OCI-LY7 (cell line): ENCODE results near the gene ACE. TPM values are rescaled to one million over a fixed set of nuclear protein-coding genes. Genes with fewer than 3 reads are reported as not detected.

Experiments
- BruUV-seq: library from RNA; stranded (reverse); fragments of 400-500 nt; replicated peaks from 2 replicates; lab custom pipeline; 2021; lab: Mats Ljungman, UMichigan
- CTCF ChIA-PET: fragments of 300-600 bp; sonication (Branson Sonifier 250); formaldehyde crosslinking; loops from one replicate; lab custom pipeline; 2022; ENCODE audit warnings: antibody characterized with exemption; ENCODE audit not compliant: unreplicated experiment; lab: Charles Lee
- POLR2A ChIA-PET: fragments of 300-600 bp; sonication (Branson Sonifier 250); formaldehyde crosslinking; loops from one replicate; lab custom pipeline; 2022; ENCODE audit warnings: antibody characterized with exemption; lab: Charles Lee
- DNase-seq: peaks from one replicate; pipeline ENCODE4 v3.0.0-alpha.2; 2015; ENCODE audit warnings: low spot score
- H2AFZ ChIP-seq: fragments of 200-600 bp; sonication (generic), shearing (Covaris generic); 2 replicates; pipeline ENCODE4 v1.6.1; 2014; ENCODE audit warnings: mild to moderate bottlenecking, antibody characterized with exemption, low read length, moderate library complexity
- H3K27ac ChIP-seq: fragments of 200-600 bp; sonication (generic); 2 replicates; pipeline ENCODE4 v1.5.1; 2014; ENCODE audit warnings: mixed run types, low read depth, mild to moderate bottlenecking, moderate library complexity, low read length, inconsistent platforms; ENCODE audit not compliant: poor library complexity, severe bottlenecking
- H3K36me3 ChIP-seq: fragments of 200-600 bp; sonication (generic); 2 replicates; pipeline ENCODE4 v1.6.1; 2014; ENCODE audit warnings: mild to moderate bottlenecking, antibody characterized with exemption, low read length, moderate library complexity, mixed read lengths; ENCODE audit not compliant: insufficient read depth
- H3K4me1 ChIP-seq: fragments of 200-600 bp; sonication (generic); 2 replicates; pipeline ENCODE4 v1.5.1; 2014; ENCODE audit warnings: mild to moderate bottlenecking, low read length; ENCODE audit not compliant: insufficient read depth, poor library complexity, severe bottlenecking
- H3K4me2 ChIP-seq: fragments of 200-600 bp; sonication (generic); 2 replicates; pipeline ENCODE4 v1.6.1; 2014; ENCODE audit warnings: mild to moderate bottlenecking, low read length
- H3K4me3 ChIP-seq: fragments of 200-600 bp; sonication (generic); 2 replicates; pipeline ENCODE4 v1.5.1; 2014; ENCODE audit warnings: mild to moderate bottlenecking, low read depth, low read length; ENCODE audit not compliant: poor library complexity, severe bottlenecking
- H3K79me2 ChIP-seq: fragments of 200-600 bp; sonication (generic); 2 replicates; pipeline ENCODE4 v1.6.1; 2016; ENCODE audit warnings: low read depth, mild to moderate bottlenecking, low read length, moderate library complexity, mixed read lengths; ENCODE audit not compliant: insufficient read depth
- H3K9me2 ChIP-seq: fragments of 200-600 bp; sonication (generic); 2 replicates; pipeline ENCODE4 v1.6.1; 2016; ENCODE audit warnings: mild to moderate bottlenecking, low read length, mixed read lengths; ENCODE audit not compliant: insufficient read depth
- H3K9me3 ChIP-seq: fragments of 200-600 bp; sonication (generic); 2 replicates; pipeline ENCODE4 v1.6.1; 2014; ENCODE audit warnings: mild to moderate bottlenecking, mixed run types, low read length, mixed read lengths
- H4K20me1 ChIP-seq: fragments of 200-600 bp; sonication (generic); 2 replicates; pipeline ENCODE4 v1.6.1; 2014; ENCODE audit warnings: mild to moderate bottlenecking, antibody characterized with exemption, low read length, moderate library complexity, mixed read lengths; ENCODE audit not compliant: insufficient read depth
- EZH2phosphoT487 ChIP-seq: fragments of 200-600 bp; sonication (generic); IDR thresholded peaks from 2 replicates; pipeline ENCODE4 v1.6.1; 2018; ENCODE audit warnings: low read depth, borderline replicate concordance, mild to moderate bottlenecking, mixed run types, antibody characterized with exemption, low read length, moderate library complexity, mixed read lengths
- intact Hi-C: fragments of 100-400 bp; cut with micrococcal nuclease; formaldehyde crosslinking; loops from one replicate; pipeline ENCODE4 v1.10.0; 2022; ENCODE audit not compliant: unreplicated experiment
- total RNA-seq, 2 experiments: library from RNA; depleted of rRNA in 1 of 2; stranded (reverse); fragments of >200 nt in 1 of 2; shearing (Covaris generic) in 1 of 2; gene quantifications; 2 replicates each; pipeline ENCODE4 v1.2.3, GENCODE V29; 2014 to 2022
- TF ChIP-seq, protein P1 (sequence below): fragments of 200-600 bp; sonication (generic); conservative IDR thresholded peaks from 2 replicates; pipeline ENCODE4 v1.5.1; 2014; ENCODE audit warnings: mild to moderate bottlenecking, antibody characterized with exemption, low read length, moderate library complexity, mixed read lengths

Gene ACE
- total RNA-seq, 2 experiments from 2014 or later = 2.3 to 5.1 TPM

DNA sequence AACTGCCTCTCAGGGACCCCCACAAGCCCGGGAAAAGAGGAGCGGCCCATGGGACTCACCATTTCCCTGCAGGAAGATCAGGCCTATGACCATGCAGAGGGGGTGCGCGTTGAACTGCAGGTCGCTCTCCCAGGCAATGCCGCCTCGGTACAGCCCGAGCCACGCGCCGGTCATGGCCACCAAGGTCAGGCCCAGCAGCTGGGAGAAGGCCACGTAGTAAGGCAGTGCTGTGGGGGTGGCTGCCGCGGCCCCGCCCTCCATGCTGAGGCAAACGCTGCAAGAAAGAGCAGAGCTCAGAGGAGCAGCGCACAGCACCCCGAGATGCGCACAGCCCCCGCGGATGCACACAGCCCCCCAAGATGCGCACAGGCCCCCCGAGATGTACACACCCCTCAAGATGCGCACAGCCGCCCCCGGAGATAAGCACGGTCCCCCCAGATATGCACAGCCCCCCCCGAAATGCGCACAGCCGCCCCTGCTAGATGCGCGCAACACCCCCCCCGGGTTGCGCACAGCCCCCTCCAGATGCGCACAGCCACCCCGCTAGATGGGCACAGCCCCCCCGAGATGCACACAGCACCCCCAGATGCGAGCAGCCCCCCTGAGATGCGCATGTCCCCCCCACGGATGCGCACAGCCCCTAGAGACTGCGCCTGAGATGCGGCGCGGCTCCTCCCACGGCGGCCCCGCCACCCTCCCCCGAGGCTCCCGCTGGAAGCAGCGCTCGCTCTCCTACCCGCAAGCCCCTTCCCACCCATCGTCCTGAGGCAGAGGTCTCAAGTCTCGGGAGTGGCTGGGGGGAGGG is 39.4 kb upstream of the ACE start:
- H2AFZ ChIP-seq = no peak overlapping the region
- POLR2A ChIA-PET = interaction anchor here (0.9 kb wide), 1 partner anchor 28 kb away, joined by 3 read pairs; no protein-coding TSS in a partner anchor
- no peaks in the 10 kb centered on the region for H3K9me3 ChIP-seq
- H3K4me3 ChIP-seq = no peak overlapping the region
- no peak for DNase-seq
- intact Hi-C loops = no loop called here
- no peak overlapping the region for H3K4me2 ChIP-seq
- H4K20me1 ChIP-seq = no peaks in the 10 kb centered on the region
- H3K79me2 ChIP-seq = no peaks in the 10 kb centered on the region
- no peaks in the 10 kb centered on the region for H3K9me2 ChIP-seq
- H3K27ac ChIP-seq = no peak overlapping the region
- CTCF ChIA-PET = no interaction called here
- H3K36me3 ChIP-seq = no peaks in the 10 kb centered on the region
- peaks cover 20% of the 10 kb centered on the region for H3K4me1 ChIP-seq
- BruUV-seq = no TSS peak
- TF ChIP-seq EZH2phosphoT487 = no peak
- TF ChIP-seq, protein P1, sequence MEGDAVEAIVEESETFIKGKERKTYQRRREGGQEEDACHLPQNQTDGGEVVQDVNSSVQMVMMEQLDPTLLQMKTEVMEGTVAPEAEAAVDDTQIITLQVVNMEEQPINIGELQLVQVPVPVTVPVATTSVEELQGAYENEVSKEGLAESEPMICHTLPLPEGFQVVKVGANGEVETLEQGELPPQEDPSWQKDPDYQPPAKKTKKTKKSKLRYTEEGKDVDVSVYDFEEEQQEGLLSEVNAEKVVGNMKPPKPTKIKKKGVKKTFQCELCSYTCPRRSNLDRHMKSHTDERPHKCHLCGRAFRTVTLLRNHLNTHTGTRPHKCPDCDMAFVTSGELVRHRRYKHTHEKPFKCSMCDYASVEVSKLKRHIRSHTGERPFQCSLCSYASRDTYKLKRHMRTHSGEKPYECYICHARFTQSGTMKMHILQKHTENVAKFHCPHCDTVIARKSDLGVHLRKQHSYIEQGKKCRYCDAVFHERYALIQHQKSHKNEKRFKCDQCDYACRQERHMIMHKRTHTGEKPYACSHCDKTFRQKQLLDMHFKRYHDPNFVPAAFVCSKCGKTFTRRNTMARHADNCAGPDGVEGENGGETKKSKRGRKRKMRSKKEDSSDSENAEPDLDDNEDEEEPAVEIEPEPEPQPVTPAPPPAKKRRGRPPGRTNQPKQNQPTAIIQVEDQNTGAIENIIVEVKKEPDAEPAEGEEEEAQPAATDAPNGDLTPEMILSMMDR = no peak

GRCh38 chr17:63438092-63439051 is 38.5 kb upstream of the ACE start:
- Histone ChIP-seq H3K4me1 (peaks cover 20% of the 10 kb centered on the region), H3K4me2 (no peak overlapping the region), H4K20me1 (no peaks in the 10 kb centered on the region), H3K79me2 (no peaks in the 10 kb centered on the region), H3K27ac (no peak overlapping the region), H3K9me3 (no peaks in the 10 kb centered on the region), H3K4me3 (no peak overlapping the region), H2AFZ (no peak overlapping the region), H3K36me3 (no peaks in the 10 kb centered on the region), H3K9me2 (no peaks in the 10 kb centered on the region)
- no TSS peak for BruUV-seq
- intact Hi-C loops = no loop called here
- TF ChIP-seq EZH2phosphoT487 = no peak
- TF ChIP-seq, protein P1 = no peak
- ChIA-PET CTCF (no interaction called here), POLR2A (interaction anchor here (1.1 kb wide), 1 partner anchor 119 kb away, joined by 3 read pairs; no protein-coding TSS in a partner anchor)
- no peak for DNase-seq
